GM19328 (cell line): ENCODE data around the gene LRRC72.
"Not testable (repeated sequence)": the region's sequence is repeated elsewhere in the genome, so short reads cannot be mapped to it uniquely, and the experiment has no call there.

ENCODE experiments used
- ATAC-seq: cut with Tn5 transposase; IDR thresholded peaks from one replicate; pipeline ENCODE4 v1.9.1; 2021; ENCODE audit warnings: mild to moderate bottlenecking, moderate library complexity; ENCODE audit not compliant: unreplicated experiment

The LRRC72 gene

DNA sequence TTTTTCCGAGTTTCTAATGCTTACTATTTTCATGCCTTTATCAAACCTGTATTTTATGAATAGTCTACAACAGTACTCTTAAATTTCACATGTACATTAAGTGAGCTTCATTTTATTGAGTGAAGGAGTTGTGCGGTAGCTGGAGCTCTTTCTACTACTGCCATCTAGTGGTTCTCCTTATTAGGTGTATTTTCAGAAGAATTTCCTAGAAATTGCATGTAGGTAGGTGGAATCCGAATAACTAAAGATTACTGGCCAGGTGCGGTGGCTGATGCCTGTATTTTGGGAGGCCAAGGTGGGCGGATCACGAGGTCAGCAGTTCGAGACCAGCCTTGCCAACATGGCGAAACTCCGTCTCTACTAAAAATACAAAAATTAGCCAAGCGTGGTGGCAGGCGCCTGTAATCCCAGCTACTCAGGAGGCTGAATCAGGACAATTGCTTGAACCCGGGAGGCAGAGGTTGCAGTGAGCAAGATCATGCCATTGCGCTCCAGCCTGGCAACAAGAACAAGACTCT lies 38.3 kb downstream of the LRRC72 start:
- ATAC-seq, result peak; percentile 82

DNA sequence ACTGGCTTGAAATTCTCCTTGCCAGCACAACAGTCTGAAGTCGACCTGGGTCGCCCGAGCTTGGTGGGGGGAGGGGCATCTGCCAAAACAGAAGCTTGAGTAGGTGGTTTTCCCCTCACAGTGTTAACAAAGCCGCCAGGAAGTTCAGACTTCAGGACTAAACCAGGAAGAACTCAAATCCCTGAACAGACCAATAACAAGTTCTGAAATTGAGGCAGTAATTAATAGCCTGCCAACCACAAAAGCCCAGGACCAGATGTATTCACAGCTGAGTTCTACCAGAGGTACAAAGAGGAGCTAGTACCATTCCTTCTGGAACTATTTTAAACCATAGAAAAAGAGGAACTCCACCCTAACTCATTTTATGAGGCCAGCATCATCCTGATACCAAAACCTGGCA lies 45.3 kb downstream of the LRRC72 start:
- ATAC-seq, result no peak

DNA sequence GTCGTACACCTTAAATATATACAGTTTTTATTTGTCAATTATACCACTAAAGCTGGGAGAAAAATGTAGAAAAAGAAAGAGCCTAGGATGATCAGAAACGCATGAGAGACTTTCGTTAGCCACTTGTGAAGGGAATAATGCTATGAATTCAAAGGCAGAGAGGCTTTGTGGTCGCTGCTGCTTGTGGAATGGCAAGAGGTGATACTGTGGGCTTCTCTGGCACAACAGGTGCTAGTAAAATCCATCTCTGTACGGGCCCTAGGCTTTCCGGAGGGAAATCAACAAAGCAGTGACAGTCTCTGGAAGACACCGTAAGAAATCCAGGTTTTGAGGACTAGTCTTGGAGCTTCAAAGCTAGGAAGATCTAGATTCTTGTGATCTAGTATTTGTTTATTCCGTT lies 52.6 kb downstream of the LRRC72 start:
- no peak for ATAC-seq

DNA sequence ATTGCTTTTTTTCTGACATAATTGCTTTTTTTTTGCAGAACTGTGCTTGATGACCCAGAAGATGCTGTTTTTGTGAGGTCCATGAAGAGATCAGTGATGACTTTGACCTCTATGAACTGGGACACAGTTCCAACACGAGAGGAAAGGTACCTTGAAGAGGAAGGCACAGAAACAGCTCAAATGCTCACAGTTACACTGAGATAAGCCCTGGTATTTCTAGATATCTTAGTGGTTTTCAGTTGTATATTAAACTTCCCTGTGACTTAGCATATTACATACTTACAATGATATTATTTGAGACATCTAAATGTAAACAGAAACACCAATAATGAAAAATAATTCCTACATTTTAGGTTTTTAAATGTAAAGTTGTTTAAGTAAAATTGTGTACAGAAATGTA lies 54.7 kb downstream of the LRRC72 start:
- no peak for ATAC-seq

DNA sequence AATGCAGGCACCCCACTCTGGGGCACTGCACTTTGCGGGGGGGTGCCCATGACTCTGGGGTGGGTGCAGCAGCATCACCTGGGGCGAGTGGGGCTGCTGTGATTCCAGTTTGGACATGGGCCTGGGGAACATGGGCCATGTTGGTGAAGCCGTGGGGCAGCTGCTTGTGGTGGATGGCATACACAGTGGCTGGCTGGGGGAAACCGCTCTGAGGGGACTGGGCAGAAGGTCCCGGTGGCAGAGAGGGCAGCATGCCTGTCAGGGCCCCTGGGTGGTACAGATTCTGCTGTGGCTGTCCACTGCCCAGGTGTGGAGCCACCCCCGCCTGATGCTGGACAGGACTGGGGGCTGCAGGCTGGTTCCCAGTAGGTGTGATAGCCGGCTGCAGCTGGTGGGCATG lies 57.2 kb downstream of the LRRC72 start:
- no peak for ATAC-seq

DNA sequence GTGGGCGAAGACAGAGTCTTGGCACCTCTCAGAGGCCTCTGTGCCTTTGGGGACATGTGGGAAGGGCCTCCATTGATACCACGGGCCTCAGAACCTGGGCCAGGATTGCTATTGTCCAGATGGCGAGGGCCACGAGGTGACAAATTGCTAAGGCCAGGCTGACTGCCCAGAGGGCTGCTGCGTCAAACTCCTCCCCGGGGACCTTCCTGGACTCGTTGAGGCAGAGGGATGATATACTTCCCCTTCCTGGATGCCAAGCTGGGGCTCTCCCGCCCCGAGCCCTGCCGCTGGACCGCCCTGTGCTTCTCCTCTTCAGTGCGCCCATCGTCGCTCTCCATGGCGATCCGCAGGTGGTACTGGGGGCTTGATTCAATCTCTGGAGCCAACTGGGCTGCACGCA lies 58.9 kb downstream of the LRRC72 start:
- no peak for ATAC-seq

DNA sequence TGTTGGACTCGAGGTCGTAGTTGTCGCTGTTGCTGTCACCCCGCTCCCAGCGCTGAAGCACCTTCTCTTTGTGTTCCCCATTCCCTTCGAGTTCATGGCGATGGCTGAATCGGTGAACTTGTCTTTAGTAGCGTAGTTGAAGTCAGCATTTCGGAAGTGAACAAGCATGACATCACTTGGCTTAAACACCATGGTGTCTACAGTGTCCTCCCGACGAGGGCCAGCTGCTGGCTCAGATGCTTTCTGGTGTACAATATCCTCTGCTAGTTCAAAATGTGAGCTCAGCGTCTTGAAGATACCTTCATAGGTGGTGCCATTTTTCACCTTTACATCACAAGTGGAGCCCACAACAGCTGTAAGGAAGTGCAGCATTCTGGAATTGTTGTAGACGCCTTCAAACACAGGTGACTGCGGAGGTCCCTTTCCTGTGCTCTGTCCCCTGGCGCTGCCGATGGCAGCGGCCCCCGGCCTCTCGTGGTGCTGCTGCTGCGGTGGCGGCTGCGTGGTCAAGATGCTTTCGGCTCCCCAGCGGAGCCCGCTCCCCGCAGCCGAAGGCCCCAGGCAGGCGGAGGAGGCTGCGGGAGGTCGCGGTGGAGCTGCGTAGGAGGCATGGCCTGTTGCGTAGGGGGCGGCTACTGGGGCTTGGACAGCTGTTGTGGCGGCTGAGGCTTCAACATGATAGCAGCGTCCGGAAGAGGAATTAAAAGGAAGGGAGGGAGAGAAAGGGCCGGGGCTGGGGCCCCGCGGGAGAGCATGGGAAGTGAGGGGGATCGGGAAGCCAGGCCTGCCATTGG lies 59.7 kb downstream of the LRRC72 start:
- ATAC-seq, result no peak

DNA sequence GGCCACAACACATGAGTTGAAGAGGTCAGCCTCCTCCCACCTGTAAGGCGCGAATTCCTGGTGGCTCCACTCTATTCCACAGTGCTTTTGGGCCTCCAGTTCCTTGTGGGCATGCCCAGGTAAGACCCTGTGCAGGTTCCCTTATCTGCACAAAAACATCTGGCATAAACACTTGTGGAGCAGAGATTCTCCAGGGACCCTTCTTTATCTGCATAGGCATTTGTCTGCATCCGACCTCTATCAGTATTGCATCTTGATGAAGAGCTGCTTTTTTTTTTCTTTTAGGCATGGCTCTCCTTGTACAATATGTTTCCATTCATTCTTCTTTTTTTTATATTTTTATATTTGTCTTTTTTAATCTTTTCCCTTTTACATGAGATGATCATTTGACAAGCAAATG lies 60.5 kb downstream of the LRRC72 start:
- ATAC-seq, result no peak

DNA sequence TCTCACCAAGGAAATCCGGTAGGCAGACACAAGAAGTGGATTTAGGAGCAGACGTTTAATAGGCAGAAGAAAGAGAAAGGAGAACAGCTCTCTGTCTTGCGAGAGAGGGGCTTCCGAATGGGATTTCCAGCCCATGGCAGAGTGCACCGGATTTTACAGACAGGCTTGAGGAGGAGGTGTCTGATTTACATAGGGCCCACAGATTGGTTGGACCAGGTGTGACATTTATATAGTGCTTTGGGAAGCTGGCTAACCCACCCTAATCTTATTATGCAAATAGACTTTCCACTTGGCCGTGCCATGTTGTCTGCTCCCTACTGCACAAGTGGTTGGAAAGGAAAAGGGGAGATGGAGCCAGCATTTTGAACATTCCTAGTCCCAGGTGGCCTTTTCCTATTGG lies 61.2 kb downstream of the LRRC72 start:
- ATAC-seq, result no peak

DNA sequence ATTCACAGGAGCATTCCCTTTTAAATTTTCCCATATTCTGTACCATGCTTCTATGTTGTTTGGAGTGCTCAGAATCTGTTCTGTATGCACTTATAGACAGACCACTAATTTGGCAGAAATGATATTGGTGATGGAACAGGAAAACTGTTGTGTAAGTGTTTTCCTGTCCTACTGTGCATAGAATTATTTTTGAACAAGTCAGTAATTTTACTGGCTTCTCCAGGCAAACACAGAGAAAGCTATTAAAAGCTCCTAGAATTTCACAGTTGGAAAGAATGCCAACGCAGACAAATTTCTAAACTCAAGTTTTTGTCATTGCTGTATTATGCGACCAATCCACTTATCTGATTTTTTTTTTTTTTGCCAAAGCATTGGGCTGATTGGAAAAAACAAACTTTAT lies 63.3 kb downstream of the LRRC72 start:
- ATAC-seq, result no peak

DNA sequence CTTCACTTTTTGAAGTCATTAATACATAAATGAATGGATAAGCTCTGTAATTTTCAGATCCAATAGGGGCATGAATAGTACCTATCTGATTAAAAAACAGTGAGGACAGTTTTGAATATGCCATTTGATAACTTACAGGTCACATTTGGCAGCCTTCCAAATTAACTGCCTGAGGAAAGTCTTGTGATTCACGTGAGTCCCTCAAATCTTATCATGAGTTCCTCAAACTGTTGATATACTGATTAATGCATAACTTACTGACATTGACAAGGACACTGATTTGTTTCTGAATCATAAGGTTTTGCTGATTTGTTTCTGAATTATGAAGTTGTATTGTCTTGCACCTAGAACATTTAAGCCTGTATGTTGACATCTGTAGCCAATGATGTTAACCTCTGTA lies 63.8 kb downstream of the LRRC72 start:
- ATAC-seq, result no peak

DNA sequence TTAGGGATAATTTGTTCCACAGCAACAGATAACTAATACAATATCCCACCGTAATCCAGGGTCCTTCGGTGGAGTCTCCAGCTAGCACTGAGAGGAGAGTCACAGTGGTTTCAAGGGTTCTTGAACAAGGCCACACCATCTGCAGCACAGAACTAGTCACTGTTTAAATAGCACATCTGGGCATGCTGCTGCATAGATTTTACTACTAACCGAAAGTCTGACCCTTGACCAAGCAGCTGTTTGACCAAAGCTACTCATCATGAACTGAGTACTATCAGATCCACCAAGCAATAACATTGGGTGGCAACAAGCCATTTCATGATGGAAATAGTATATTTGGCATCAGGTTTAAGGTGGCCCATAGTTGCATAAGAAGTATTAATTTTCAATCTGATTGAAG lies 65.8 kb downstream of the LRRC72 start:
- no peak for ATAC-seq

DNA sequence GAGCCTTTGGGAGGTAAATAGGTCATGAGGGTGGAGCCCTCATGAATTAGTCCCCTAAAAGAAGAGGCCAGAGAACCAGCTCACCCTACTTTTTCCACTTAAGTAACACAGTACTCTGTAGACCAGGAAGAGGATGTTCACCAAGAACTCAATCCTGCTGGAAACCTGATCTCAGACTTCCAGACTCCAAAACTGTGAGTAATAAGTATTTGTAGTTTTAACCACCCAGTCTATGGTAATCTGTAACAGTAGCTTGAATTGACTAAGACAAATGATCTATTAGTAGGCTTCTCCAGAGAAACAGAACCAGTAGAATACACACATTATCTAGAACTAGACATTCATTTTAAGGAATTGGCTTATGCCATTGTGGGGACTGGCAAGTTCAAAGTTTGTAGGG lies 67.4 kb downstream of the LRRC72 start:
- no peak for ATAC-seq

DNA sequence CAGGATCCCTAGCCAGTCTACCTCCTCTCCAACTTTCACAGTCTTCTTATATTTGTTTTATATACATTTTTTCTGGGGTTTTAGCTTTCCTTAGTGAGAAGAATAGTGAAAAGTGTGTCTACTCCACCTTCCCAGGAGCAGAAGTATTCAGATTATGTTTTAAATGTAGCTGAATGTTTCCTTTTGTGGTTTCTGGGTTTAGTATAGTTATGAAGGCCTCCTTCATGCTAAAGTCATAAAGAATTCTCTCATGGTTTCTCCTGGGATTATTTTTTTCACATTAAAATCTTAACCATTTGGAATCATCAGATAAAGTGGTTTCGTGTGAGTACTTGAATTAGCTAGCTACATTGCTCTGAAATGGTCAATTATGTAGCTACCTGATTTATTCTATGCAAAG lies 68.1 kb downstream of the LRRC72 start:
- no peak for ATAC-seq

DNA sequence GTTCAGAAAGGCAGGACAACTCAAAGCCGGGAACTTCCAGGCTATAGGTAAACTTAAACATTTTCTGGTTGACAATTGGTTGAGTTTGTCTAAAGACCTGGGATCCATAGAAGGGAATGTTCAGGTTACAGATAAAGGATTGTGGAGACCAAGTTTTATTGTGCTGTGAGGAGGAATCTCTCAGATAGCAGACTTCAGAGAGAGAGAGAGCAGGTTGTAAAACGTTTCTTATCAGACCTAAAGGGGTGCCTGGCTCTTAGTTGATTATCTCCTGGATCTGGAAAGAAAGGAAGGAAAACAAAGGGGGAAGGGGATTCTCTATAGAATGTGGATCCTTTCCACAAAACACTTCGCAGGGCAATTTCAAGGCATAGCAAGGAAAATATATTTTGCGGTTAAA lies 69.0 kb downstream of the LRRC72 start:
- ATAC-seq, result not testable (repeated sequence)

DNA sequence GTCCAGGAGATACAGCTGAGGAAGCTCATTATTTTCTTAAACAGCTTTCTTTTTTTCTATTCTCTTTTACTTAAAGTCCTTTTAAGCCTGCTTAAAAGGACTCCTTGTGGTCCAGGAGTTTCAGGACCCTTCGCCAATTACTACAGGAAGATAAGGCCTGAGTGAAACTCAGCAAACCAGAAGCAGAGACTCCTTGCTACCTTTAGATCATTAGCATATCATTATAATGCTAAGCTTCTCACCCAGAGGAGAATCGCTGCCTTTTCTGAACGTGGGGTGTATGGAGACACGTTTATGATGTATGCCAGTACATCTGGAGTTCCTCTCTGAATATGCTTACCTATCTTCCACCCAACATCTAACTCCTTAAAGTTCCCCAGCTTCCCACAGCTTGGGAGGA lies 71.4 kb downstream of the LRRC72 start:
- ATAC-seq, result no peak

DNA sequence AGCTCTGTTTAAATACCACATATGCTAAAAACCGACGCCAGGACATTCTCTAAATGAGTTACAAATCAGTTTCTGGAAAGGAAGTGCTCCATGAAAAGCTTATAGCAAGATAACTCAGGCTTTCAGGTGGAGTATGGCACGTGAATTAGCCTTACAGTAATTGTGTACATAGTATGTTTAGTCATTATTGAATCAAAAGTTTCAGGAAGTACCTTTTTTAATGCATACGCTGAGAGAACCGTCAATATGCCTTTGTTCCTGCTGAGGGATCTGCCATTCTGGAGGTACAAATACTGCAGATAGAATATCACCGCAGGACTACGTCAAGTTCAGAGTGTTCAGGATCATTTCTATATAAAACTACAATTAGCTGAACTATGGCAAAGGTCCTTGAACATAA lies 73.2 kb downstream of the LRRC72 start:
- no peak for ATAC-seq

DNA sequence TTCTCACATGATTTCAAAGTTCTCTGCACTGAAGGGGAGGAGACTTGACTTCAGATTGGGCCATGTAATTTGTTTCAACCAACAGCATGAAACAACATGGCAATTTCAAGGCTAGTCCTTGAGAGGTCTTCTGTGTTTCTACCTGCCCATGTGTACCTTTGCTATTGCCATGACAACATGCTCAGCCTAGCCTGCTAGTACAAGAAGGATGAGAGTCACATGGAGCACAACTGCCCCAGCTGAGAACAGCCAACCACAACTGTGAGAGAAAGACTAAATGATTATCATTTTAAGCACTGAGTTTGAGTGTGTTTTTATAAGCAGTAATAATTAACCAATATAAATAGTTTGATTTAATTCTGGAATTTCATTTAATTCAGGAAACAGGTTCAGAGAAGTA lies 77.0 kb downstream of the LRRC72 start:
- ATAC-seq, result no peak

DNA sequence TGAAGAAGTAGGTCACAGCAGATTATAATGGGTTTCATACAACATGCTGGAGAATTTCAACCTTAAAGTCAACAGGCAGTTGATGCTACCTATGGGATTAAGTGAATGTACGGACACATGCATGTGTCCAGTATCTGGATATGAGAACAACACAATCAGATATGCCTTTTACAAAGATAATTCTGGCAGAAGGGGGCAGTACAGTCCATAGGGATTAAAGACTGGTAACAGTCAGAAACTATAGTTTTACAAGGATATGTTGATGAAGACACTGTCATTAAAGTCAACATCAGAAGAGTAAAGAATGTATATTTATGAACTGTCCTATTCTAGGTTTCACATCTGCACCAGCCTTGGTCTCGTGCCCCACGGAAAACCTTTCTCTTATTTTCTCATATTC lies 77.4 kb downstream of the LRRC72 start:
- ATAC-seq, result no peak

DNA sequence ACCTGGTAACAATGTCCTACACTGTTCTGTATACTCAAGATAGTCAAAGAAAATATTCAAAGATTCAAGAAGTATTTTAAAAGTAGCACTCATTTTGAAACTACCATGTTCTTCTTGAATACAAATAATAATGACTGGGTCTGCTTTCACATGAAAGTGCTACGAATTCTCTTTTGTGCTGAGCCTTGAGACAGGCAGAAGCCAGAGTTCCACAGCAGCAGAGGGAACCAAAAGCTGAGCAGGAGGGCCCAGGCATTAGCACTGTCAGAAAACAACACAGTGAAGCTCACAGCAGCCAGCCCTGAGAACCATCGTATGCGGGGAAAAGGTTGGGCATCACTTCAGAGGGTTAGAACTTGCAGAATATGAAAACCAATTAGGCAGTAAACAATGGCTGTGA lies 80.1 kb downstream of the LRRC72 start:
- no peak for ATAC-seq

DNA sequence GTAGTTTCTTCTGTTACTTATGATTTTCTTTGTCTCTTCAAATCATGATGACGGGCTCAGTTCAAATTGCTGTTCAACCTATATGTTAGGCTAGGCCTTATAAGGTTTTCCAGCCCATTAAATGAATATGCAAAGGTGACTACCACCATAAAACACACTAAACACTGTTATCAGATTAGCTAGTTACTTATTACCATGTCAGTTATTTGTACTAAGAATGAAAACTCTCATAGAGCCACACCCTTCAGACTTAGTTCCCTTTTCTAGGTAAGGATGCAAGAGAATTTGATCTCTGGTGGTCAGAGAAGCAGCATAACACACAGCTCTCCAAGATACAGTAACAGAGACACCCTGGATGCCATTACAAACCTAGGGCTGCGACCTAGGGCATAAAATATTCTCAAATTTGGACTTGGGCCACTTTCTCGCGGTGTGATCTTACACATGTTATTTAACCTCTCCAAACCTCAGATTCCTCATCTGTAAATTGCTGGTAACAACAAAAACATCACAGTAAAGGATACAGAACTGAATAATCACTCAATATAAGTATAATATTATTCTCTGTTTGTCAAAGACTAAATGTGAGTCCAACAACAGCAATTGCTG lies 83.3 kb downstream of the LRRC72 start:
- peak; percentile 54 for ATAC-seq

DNA sequence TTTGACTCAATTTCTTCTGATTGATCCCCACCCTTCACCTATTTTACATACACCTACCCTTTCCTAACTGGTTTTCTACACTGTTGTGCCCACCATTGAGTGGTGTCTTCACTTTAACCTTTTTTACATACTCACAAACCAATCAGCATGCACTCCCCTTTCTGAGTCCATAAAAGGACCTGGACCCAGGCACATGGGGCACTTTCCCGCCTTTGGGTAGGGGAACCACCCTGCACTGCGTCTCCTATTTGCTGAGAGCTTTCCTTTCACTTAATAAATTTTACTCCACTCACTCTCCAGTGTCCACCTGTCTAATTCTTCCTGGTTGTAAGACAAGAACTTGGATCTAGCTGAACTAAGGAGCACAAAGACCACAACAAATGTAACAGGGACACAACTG lies 85.1 kb downstream of the LRRC72 start:
- ATAC-seq, result no peak

DNA sequence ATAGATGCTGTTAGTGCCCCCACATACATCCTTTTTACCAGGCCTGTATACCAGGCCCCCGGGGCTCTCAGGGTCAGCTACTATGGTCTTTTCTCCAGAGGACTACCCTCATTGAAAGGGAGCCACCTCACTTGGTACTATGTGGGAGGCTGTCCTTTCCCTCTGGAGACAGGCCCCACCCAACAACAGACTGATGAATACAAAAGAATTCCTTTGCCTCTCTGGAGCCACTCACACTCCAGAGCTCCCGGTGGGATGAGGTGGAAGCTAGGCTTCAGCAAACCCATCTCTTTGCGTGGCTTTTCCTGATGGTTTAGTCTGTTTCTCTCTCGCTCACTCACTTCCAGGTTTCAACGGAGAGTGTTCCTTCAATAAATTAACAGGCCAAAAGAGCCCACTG lies 88.6 kb downstream of the LRRC72 start:
- no peak for ATAC-seq
